GM21786 (cell line): Measurements from ENCODE around the gene NCAPG2.

Experiments used
- ATAC-seq: cut with Tn5 transposase; IDR thresholded peaks from one replicate; pipeline ENCODE4 v1.9.1; 2021; ENCODE audit not compliant: unreplicated experiment

The NCAPG2 gene

GRCh38 chr7:158606129-158606528 is 98.5 kb downstream of the NCAPG2 start:
- ATAC-seq = no peak

GRCh38 chr7:158603773-158604755 is 100.5 kb downstream of the NCAPG2 start:
- no peak for ATAC-seq

GRCh38 chr7:158602905-158603772 is 101.5 kb downstream of the NCAPG2 start:
- ATAC-seq = no peak

GRCh38 chr7:158602041-158602440 is 102.6 kb downstream of the NCAPG2 start:
- no peak for ATAC-seq

GRCh38 chr7:158601090-158601489 is 103.5 kb downstream of the NCAPG2 start:
- ATAC-seq = no peak

GRCh38 chr7:158596745-158597144 is 107.9 kb downstream of the NCAPG2 start:
- ATAC-seq = no peak

GRCh38 chr7:158596309-158596708 is 108.3 kb downstream of the NCAPG2 start:
- no peak for ATAC-seq

GRCh38 chr7:158595068-158595467 is 109.5 kb downstream of the NCAPG2 start:
- no peak for ATAC-seq

- ATAC-seq = no peak
Measured at GRCh38 chr7:158592541-158592940, 112.1 kb downstream of the NCAPG2 start.

GRCh38 chr7:158591944-158592343 is 112.7 kb downstream of the NCAPG2 start:
- ATAC-seq = no peak

GRCh38 chr7:158590181-158590530 is 114.4 kb downstream of the NCAPG2 start:
- no peak for ATAC-seq

- no peak for ATAC-seq
Measured at GRCh38 chr7:158589653-158590052, 115.0 kb downstream of the NCAPG2 start.

- ATAC-seq = no peak
Measured at GRCh38 chr7:158588878-158589442, 115.6 kb downstream of the NCAPG2 start.

GRCh38 chr7:158588085-158588877 is 116.3 kb downstream of the NCAPG2 start:
- ATAC-seq = no peak

GRCh38 chr7:158587162-158588084 is 117.2 kb downstream of the NCAPG2 start, which contains the start of gene PTPRN2:
PTPRN2 (minus strand) TSS chr7:158587823.
- ATAC-seq = peak; percentile 70

GRCh38 chr7:158586499-158587161 is 118.0 kb downstream of the NCAPG2 start:
- no peak for ATAC-seq

- ATAC-seq = no peak
Measured at GRCh38 chr7:158585721-158586498, 118.7 kb downstream of the NCAPG2 start.

- no peak for ATAC-seq
Measured at GRCh38 chr7:158584407-158584806, 120.2 kb downstream of the NCAPG2 start.
